HCT116 (cell line): ENCODE data around the gene ELAPOR1.

Source experiments
- ATF3 ChIP-seq: IDR thresholded peaks from 2 replicates; pipeline ENCODE4 v1.6.1; 2012
- CBX3 ChIP-seq: IDR thresholded peaks from 2 replicates; pipeline ENCODE4 v1.6.1; 2012; ENCODE audit warnings: low read depth
- EZH2 ChIP-seq: fragments of 200-600 bp; sonication (generic); IDR thresholded peaks from 2 replicates; pipeline ENCODE4 v1.6.1; 2017; ENCODE audit warnings: antibody characterized with exemption, mixed run types
- POLR2A ChIP-seq: IDR thresholded peaks from 2 replicates; pipeline ENCODE4 v1.7.0; 2011; ENCODE audit warnings: borderline replicate concordance; ENCODE audit not compliant: insufficient read depth, insufficient read length; ENCODE audit errors: extremely low read depth
- POLR2AphosphoS5 ChIP-seq: IDR thresholded peaks from 2 replicates; pipeline ENCODE4 v1.6.1; 2011; ENCODE audit warnings: mild to moderate bottlenecking, low read depth, low read length, moderate library complexity
- RAD21 ChIP-seq: IDR thresholded peaks from 2 replicates; pipeline ENCODE4 v1.6.1; 2012; ENCODE audit warnings: low read depth, mild to moderate bottlenecking
- SRF ChIP-seq: IDR thresholded peaks from 2 replicates; pipeline ENCODE4 v1.6.1; 2012; ENCODE audit warnings: low read depth
- TF ChIP-seq, protein P1 (sequence below), 3 experiments: fragments of 200-600 bp in 1 of 3; sonication (generic) in 1 of 3; IDR thresholded peaks in 2 of 3; conservative IDR thresholded peaks in 1 of 3; 2 replicates each; pipeline ENCODE4 v1.5.1; 2012 to 2017; ENCODE audit warnings: low read depth in 2 of 3, low read length in 2 of 3, antibody characterized with exemption in 1 of 3, borderline replicate concordance in 1 of 3, control low read depth in 1 of 3, mild to moderate bottlenecking in 1 of 3, mixed read lengths in 1 of 3, mixed run types in 1 of 3, moderate library complexity in 1 of 3; ENCODE audit not compliant: insufficient read depth in 1 of 3

DNA sequence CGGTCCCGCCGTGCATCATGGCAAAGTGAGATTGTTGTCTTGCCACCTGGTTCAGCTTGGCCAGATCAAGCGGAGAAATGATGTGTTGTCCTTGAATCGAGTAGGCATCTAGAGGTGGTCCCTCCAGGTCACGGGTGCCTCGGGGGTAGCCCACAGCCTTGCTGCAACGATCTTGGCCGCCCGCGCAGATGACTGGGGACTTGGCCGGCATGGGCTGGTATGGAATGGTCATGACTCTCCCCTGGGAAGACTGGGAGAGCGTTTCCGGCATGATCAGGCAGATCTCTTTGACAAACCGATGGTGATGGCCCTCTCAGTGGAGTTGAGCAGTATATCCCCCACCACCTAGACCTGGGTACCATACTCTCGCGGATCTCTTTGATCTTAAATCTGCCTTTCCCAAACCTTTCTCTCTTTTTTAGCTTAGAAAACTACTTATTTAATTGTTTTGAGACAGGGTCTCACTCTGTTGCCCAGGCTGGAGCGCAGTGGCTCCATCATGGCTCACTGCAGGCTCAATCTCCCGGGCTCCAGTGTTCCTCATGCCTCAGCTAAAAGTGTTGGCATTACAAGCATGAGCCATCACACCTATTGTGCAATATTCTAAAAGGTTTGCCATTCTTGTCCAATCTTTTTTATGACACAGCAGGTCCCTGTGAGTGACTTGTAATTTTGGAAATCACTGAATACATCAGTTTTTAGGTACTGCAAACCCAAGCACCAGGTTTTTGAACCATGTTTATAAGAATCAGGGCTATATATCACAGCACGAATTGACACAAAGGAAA lies 9.4 kb upstream of the ELAPOR1 start:
- TF ChIP-seq, protein P1, sequence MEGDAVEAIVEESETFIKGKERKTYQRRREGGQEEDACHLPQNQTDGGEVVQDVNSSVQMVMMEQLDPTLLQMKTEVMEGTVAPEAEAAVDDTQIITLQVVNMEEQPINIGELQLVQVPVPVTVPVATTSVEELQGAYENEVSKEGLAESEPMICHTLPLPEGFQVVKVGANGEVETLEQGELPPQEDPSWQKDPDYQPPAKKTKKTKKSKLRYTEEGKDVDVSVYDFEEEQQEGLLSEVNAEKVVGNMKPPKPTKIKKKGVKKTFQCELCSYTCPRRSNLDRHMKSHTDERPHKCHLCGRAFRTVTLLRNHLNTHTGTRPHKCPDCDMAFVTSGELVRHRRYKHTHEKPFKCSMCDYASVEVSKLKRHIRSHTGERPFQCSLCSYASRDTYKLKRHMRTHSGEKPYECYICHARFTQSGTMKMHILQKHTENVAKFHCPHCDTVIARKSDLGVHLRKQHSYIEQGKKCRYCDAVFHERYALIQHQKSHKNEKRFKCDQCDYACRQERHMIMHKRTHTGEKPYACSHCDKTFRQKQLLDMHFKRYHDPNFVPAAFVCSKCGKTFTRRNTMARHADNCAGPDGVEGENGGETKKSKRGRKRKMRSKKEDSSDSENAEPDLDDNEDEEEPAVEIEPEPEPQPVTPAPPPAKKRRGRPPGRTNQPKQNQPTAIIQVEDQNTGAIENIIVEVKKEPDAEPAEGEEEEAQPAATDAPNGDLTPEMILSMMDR (IDR thresholded peaks at IDR 0.05 in 2 of 3, conservative IDR thresholded peaks at IDR 0.05 in 1 of 3; ENCODE audit: borderline replicate concordance in 1 of 3, insufficient read depth in 1 of 3, low read depth in 2 of 3, low read length in 2 of 3) = no peak
- TF ChIP-seq POLR2A (no peak), ATF3 (no peak), SRF (no peak), POLR2AphosphoS5 (no peak; the same call in 1 of the 2 replicates), RAD21 (no peak), EZH2 (no peak), CBX3 (no peak)
